GM12872 (cell line): ENCODE results near the gene NFIC.

Experiments
- TF ChIP-seq, protein P1 (sequence below): IDR thresholded peaks from 3 replicates; pipeline ENCODE4 v1.5.1; 2011; ENCODE audit warnings: low read depth, mild to moderate bottlenecking, low read length, moderate library complexity; ENCODE audit not compliant: insufficient read depth

Gene NFIC

DNA sequence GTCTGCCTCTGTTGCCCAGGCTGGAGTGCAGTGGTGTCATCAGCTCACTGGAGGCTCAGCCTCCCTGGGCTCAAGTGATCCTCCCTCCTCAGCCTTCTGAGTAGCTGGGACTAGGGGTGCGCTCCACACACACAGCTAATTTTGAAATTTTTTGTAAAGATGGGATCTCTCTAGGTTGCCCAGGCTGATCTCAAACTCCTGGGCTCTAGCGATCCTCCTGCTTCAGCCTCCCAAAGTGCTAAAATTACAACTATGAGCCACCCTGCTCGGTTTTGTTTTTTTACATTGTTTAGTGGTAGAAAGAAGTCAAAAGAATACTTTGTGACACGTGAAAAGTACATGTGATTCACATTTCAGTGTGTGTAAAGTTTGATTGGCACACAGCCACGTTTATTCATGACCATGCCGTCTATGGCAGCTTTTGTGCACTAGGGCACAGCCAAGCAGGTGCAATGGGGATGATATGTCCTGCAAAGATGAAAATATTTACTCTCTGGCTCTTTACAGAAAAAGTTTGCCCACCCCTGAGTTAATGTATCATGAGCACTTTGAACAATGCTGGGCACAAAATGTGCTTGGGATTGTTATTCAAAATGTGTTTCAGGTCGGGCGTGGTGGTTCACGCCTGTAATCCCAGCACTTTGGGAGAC lies 16.2 kb upstream of the NFIC start:
- TF ChIP-seq, protein P1, sequence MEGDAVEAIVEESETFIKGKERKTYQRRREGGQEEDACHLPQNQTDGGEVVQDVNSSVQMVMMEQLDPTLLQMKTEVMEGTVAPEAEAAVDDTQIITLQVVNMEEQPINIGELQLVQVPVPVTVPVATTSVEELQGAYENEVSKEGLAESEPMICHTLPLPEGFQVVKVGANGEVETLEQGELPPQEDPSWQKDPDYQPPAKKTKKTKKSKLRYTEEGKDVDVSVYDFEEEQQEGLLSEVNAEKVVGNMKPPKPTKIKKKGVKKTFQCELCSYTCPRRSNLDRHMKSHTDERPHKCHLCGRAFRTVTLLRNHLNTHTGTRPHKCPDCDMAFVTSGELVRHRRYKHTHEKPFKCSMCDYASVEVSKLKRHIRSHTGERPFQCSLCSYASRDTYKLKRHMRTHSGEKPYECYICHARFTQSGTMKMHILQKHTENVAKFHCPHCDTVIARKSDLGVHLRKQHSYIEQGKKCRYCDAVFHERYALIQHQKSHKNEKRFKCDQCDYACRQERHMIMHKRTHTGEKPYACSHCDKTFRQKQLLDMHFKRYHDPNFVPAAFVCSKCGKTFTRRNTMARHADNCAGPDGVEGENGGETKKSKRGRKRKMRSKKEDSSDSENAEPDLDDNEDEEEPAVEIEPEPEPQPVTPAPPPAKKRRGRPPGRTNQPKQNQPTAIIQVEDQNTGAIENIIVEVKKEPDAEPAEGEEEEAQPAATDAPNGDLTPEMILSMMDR: no peak

DNA sequence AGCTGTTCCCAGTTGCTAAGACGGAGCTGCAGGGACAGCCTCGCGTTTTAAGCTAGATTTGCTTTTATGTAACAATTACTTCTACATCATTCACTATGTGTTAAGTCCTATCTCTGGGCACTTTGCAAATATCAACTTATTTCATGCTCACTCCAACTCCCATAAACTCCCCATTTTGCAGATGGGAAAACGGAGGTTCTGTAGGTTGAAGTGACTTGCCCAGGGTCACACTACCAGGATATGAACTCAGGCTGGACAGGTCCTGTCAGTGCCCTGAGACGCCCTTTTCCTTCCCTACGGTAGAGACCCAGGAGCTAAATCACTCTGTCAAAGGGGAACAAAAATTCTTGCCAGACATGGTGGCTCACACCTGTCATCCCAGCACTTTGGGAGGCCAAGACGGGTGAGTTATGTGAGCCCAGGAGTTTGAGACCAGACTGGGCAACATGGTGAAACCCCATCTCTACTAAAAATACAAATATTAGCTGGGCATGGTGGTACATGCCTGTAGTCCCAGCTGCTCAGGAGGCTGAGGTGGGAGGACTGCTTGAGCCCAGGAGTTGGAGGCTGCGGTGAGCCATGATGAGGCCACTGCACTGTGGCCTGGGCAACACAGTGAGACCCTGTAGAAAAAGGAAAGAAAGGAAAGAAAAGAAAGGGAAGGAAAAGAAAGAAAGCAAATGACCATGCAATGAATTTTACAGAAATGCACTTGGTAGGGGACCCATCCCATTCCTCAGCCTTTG lies 14.5 kb upstream of the NFIC start:
- TF ChIP-seq, protein P1: no peak

DNA sequence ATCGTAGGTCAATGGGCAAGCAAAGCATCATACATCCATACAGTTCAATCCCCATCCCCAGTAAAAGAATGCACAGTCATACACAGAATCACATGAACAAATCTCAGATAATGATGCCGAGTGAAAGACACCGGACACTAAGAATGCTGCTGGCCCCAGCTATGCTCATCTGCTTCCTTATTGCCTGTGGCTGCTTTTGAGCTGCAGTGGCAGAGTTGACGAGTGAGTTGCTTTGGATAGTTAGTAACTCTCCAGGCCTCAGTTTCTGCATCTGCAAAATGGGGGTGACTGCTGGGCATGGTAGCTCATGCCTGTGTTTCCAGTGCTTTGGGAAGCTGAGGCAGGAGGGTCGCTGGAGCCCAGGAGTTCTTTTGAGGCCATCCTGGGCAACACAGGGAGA lies 12.9 kb upstream of the NFIC start:
- TF ChIP-seq, protein P1: no peak

DNA sequence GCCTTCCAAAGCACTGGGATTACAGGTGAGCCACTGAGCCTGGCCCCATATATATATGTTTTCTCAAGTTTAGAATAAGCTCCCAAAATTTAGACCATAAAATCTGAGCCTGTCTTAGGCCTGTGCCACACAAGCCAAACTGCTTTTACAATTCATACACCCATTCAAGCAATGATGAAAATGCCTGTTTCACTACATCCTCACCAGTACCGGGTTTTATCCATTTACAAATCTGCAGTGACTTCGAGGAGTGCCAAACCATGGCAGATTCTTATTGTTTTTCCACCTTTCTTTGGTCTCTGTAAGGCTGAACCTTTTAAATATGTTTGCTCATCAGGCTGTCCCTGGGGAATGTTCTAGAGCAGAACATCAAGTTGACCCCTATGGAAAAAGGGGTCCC lies 9.6 kb upstream of the NFIC start:
- TF ChIP-seq, protein P1: no peak

DNA sequence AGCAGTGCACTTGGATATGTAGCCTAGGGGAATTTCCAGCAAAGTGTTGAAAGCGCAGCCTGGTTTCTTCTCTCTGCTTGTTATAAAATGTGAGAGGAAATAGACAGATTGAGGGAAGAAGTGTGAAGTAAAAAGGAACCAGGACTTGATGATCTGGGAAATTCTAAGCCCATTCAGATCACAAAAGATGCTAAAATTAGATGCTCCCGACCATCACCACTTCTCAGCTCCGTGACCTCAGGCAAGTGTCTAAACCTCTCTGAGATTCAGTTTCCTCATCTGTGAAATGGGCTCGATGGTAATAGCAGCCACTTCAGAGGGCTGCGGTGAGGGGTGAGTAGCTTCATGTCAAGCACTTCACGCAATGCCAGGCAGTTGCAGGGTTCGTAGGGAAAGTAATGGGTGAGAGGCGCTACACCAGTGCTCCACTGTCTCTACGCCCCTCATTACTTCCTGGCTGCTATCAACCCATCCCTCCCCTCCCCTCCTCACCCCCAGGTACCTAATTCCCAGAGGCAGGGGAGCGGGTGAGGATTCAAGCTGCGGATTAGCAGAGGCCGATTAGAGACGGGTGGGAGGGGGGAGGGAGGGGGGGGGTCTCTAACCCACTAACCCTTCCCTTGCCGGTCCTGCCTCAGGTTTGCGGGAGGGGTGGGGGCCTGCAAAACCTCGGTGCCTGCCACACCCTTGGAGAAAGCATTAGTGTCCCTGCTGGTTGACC lies 9.0 kb upstream of the NFIC start:
- TF ChIP-seq, protein P1: no peak

DNA sequence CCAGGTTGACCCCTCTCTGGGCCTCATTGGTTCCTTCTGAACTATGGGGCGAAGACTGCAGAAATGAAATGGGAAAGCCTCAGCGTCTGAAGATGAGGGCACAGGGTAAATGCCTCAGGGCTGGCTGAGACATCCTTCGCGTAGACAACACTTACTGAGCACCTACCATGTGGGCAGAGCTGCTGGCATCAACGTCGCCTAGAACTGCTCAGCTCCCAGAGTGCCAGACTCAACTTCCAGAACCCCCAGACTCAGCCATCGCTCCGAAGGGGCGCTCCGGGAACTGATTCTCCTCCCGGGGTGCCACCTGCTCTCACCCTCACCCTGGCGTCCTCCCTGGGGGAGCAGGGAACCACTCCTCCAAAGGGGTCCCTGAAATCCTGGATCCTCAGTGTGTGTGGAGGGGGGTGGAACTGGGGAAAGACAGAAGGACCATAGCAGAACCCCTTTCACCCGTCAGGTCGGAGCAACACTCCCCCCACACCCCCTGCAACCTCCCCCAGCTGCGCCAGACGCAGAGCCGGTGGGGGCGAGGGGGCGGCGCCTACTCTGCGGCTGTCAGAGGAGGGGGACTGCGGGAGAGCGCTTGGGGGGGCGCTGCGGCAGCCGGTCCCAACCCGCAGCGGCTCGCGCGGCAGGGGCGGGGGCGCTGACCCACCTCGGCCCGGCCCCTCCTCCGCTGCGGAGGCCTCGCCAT lies 8.2 kb upstream of the NFIC start:
- TF ChIP-seq, protein P1: no peak

DNA sequence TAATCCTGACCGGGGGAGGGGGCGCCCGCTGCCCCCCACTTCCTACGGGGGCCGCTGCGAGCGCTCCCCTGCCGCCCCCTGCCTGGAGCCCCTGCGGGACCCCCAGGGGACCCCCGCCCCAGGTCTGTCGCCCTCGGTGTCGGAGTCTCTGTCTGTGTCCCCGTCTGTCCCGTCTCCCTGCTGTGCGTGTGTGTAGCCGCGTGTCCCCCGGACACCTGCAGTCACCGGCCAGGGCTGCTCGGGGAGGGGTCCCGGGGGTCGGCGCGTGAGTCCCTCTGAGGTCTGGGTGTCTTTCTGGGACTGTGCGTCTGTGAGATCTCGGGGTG lies 7.7 kb upstream of the NFIC start:
- TF ChIP-seq, protein P1: no peak
